Testis (tissue), 2 donors: Measurements from ENCODE around the gene SLC7A6.
"Not testable (repeated sequence)": the region's sequence is repeated elsewhere in the genome, so short reads cannot be mapped to it uniquely, and the experiment has no call there.

Experiments
- POLR2A ChIP-seq: fragments of 450-650 bp; IDR thresholded peaks from one replicate; pipeline ENCODE4 v1.6.1; 2017; ENCODE audit warnings: antibody characterized with exemption, mild to moderate bottlenecking, moderate library complexity
- TF ChIP-seq, protein P1 (sequence below), 3 experiments: fragments of 450-650 bp in 2 of 3; fragments of 200-600 bp in 1 of 3; sonication (generic) in 1 of 3; IDR thresholded peaks; one replicate each; pipeline ENCODE4 v1.5.1; 2016 to 2019; ENCODE audit warnings: antibody characterized with exemption in 3 of 3, mild to moderate bottlenecking in 2 of 3, moderate library complexity in 1 of 3

DNA sequence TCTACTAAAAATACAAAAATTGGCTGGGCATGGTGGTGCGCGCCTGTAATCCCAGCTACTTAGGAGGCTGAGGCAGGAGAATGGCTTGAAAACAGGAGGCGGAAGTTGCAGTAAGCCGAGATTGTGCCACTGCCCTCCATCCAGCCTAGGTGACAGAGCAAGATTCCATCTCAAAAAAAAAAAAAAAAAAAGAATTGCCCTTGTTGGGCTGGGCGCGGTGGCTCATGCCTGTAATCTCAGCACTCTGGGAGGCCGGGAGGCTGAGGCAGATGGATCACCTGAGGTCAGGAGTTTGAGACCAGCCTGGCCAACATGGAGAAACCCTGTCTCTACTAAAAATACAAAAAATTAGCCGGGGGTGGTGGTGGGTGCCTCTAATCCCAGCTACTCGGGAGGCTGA is 24.5 kb downstream of the SLC7A6 start:
- TF ChIP-seq, protein P1, sequence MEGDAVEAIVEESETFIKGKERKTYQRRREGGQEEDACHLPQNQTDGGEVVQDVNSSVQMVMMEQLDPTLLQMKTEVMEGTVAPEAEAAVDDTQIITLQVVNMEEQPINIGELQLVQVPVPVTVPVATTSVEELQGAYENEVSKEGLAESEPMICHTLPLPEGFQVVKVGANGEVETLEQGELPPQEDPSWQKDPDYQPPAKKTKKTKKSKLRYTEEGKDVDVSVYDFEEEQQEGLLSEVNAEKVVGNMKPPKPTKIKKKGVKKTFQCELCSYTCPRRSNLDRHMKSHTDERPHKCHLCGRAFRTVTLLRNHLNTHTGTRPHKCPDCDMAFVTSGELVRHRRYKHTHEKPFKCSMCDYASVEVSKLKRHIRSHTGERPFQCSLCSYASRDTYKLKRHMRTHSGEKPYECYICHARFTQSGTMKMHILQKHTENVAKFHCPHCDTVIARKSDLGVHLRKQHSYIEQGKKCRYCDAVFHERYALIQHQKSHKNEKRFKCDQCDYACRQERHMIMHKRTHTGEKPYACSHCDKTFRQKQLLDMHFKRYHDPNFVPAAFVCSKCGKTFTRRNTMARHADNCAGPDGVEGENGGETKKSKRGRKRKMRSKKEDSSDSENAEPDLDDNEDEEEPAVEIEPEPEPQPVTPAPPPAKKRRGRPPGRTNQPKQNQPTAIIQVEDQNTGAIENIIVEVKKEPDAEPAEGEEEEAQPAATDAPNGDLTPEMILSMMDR (IDR thresholded peaks at IDR 0.05): not testable (repeated sequence)
- not testable (repeated sequence) for TF ChIP-seq POLR2A
